HEK293 (cell line): Measurements from ENCODE around the gene KRT81.

Experiments
- CTCF ChIA-PET: fragments of 350-600 bp; formaldehyde crosslinking; extraction: SDS; loops from one replicate; lab custom pipeline; 2021; ENCODE audit warnings: antibody characterized with exemption; lab: Yijun Ruan, JAX
- POLR2A ChIA-PET: fragments of 300-600 bp; formaldehyde crosslinking; extraction: SDS; loops from one replicate; lab custom pipeline; 2020; ENCODE audit warnings: antibody characterized with exemption, inconsistent platforms; lab: Yijun Ruan, JAX
- H3K27ac ChIP-seq: fragments of 200-500 bp; sonication (Bioruptor generic); 2 replicates; pipeline ENCODE4 v1.5.1; 2014; ENCODE audit warnings: low read depth, low read length, control low read depth, inconsistent platforms; ENCODE audit errors: extremely low read depth
- H3K36me3 ChIP-seq, 2 experiments: fragments of 200-500 bp in 1 of 2; sonication (Bioruptor generic) in 1 of 2; 1 replicate in 1 of 2; 2 replicates in 1 of 2; pipeline ENCODE4 v1.5.1; 2014 to 2017; ENCODE audit warnings: inconsistent platforms in 2 of 2, low read length in 2 of 2; ENCODE audit not compliant: control insufficient read depth in 2 of 2, insufficient read depth in 1 of 2
- H3K4me1 ChIP-seq: fragments of 200-500 bp; sonication (Bioruptor generic); 2 replicates; pipeline ENCODE4 v1.5.1; 2014; ENCODE audit warnings: mild to moderate bottlenecking, low read length, inconsistent platforms; ENCODE audit not compliant: control insufficient read depth, insufficient read depth
- H3K4me3 ChIP-seq: 2 replicates; pipeline ENCODE4 v1.5.1; 2011; ENCODE audit warnings: low read depth, mild to moderate bottlenecking, control low read depth, low read length, moderate library complexity
- H3K9me3 ChIP-seq: fragments of 200-500 bp; sonication (Bioruptor generic); 2 replicates; pipeline ENCODE4 v1.5.1; 2014; ENCODE audit warnings: low read depth, low read length, inconsistent platforms; ENCODE audit not compliant: control insufficient read depth, insufficient read depth
- EGR2 ChIP-seq: fragments of 450-650 bp; formaldehyde crosslinking; IDR thresholded peaks from 2 replicates; pipeline ENCODE4 v1.5.1; 2016; ENCODE audit warnings: low read depth, missing biosample characterization, missing genetic modification characterization
- GFI1B ChIP-seq: fragments of 450-650 bp; formaldehyde crosslinking; IDR thresholded peaks from 2 replicates; pipeline ENCODE4 v1.5.1; 2016; ENCODE audit warnings: missing biosample characterization, missing genetic modification characterization
- HOXD13 ChIP-seq: sonication (generic); formaldehyde crosslinking; IDR thresholded peaks from 2 replicates; pipeline ENCODE4 v1.8.0; 2022; ENCODE audit warnings: missing genetic modification reagents, borderline replicate concordance
- KLF8 ChIP-seq: fragments of 450-650 bp; formaldehyde crosslinking; IDR thresholded peaks from 2 replicates; pipeline ENCODE4 v1.5.1; 2016; ENCODE audit warnings: missing biosample characterization, missing genetic modification characterization
- ZBTB21 ChIP-seq: fragments of 450-650 bp; formaldehyde crosslinking; IDR thresholded peaks from 2 replicates; pipeline ENCODE4 v1.5.1; 2017; ENCODE audit warnings: missing biosample characterization, missing genetic modification characterization
- ZNF16 ChIP-seq: fragments of 450-650 bp; formaldehyde crosslinking; IDR thresholded peaks from 2 replicates; pipeline ENCODE4 v1.5.1; 2016; ENCODE audit warnings: low read depth, missing biosample characterization, missing genetic modification characterization
- ZNF169 ChIP-seq: fragments of 450-650 bp; formaldehyde crosslinking; IDR thresholded peaks from 2 replicates; pipeline ENCODE4 v1.5.1; 2016; ENCODE audit warnings: missing biosample characterization, missing genetic modification characterization
- ZNF202 ChIP-seq: fragments of 450-650 bp; formaldehyde crosslinking; IDR thresholded peaks from 2 replicates; pipeline ENCODE4 v1.5.1; 2016; ENCODE audit warnings: missing biosample characterization, missing genetic modification characterization, borderline replicate concordance
- ZNF221 ChIP-seq: fragments of 450-650 bp; formaldehyde crosslinking; IDR thresholded peaks from 2 replicates; pipeline ENCODE4 v1.5.1; 2017; ENCODE audit warnings: missing biosample characterization, missing genetic modification characterization, borderline replicate concordance
- ZNF501 ChIP-seq: fragments of 450-650 bp; formaldehyde crosslinking; IDR thresholded peaks from 2 replicates; pipeline ENCODE4 v1.5.1; 2016; ENCODE audit warnings: missing biosample characterization, missing genetic modification characterization
- ZNF629 ChIP-seq: fragments of 450-650 bp; formaldehyde crosslinking; IDR thresholded peaks from 2 replicates; pipeline ENCODE4 v1.5.1; 2017; ENCODE audit warnings: missing biosample characterization, missing genetic modification characterization
- ZNF677 ChIP-seq: fragments of 450-650 bp; IDR thresholded peaks from 2 replicates; pipeline ENCODE4 v1.5.0; 2018; ENCODE audit warnings: missing biosample characterization, mild to moderate bottlenecking, missing genetic modification characterization, moderate library complexity
- ZNF768 ChIP-seq: fragments of 450-650 bp; formaldehyde crosslinking; IDR thresholded peaks from 2 replicates; pipeline ENCODE4 v1.5.1; 2018; ENCODE audit warnings: missing biosample characterization, mild to moderate bottlenecking, missing genetic modification characterization
- ZNF837 ChIP-seq: fragments of 450-650 bp; formaldehyde crosslinking; IDR thresholded peaks from 2 replicates; pipeline ENCODE4 v1.5.1; 2016; ENCODE audit warnings: missing biosample characterization, missing genetic modification characterization
- TF ChIP-seq, protein P1 (sequence below): fragments of 450-650 bp; formaldehyde crosslinking; optimal IDR thresholded peaks from 2 replicates; pipeline ENCODE3; 2016; ENCODE audit warnings: missing biosample characterization, mild to moderate bottlenecking, missing genetic modification characterization
- TF ChIP-seq, protein P2 (sequence below): fragments of 450-650 bp; formaldehyde crosslinking; IDR thresholded peaks from 2 replicates; pipeline ENCODE4 v1.5.1; 2016; ENCODE audit warnings: missing biosample characterization, missing genetic modification characterization
- TF ChIP-seq, protein P3 (sequence below): fragments of 450-650 bp; formaldehyde crosslinking; IDR thresholded peaks from 2 replicates; pipeline ENCODE4 v1.5.0; 2017; ENCODE audit warnings: missing biosample characterization, missing genetic modification characterization, borderline replicate concordance
- TF ChIP-seq, protein P4 (sequence below): fragments of 450-650 bp; formaldehyde crosslinking; IDR thresholded peaks from 2 replicates; pipeline ENCODE4 v1.5.1; 2016; ENCODE audit warnings: missing biosample characterization, missing genetic modification characterization
- TF ChIP-seq, protein P5 (sequence below): fragments of 450-650 bp; formaldehyde crosslinking; IDR thresholded peaks from 2 replicates; pipeline ENCODE4 v1.5.1; 2016; ENCODE audit warnings: missing biosample characterization, missing genetic modification characterization, borderline replicate concordance
- TF ChIP-seq, protein P6 (sequence below): fragments of 450-650 bp; formaldehyde crosslinking; conservative IDR thresholded peaks from 2 replicates; pipeline ENCODE4 v1.5.1; 2016; ENCODE audit warnings: low read depth, missing biosample characterization, missing genetic modification characterization

KRT81 gene

DNA sequence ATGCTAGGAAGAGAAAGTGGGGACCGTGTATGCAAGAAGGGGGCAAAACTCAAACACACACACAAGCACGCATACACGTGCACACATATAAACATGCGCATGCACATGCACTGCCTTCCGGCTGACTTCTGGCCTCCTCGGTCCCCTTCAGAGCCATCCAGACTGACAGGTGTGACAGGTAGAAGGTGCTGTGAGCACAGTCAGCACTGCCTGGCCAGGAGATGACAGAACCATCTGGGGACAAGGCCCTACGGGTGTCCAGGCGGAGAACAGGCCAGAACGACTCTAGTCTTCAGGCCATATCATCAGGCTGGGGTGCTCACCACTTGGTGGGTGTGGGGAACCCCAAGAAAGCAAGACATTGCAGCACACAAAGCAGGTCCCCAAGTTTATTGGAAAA is 22.6 kb upstream of the KRT81 start (continued):
- TF ChIP-seq, protein P1, sequence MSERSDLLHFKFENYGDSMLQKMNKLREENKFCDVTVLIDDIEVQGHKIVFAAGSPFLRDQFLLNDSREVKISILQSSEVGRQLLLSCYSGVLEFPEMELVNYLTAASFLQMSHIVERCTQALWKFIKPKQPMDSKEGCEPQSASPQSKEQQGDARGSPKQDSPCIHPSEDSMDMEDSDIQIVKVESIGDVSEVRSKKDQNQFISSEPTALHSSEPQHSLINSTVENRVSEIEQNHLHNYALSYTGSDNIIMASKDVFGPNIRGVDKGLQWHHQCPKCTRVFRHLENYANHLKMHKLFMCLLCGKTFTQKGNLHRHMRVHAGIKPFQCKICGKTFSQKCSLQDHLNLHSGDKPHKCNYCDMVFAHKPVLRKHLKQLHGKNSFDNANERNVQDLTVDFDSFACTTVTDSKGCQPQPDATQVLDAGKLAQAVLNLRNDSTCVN (tag by site-specific recombination), result no peak
- TF ChIP-seq, protein P2, sequence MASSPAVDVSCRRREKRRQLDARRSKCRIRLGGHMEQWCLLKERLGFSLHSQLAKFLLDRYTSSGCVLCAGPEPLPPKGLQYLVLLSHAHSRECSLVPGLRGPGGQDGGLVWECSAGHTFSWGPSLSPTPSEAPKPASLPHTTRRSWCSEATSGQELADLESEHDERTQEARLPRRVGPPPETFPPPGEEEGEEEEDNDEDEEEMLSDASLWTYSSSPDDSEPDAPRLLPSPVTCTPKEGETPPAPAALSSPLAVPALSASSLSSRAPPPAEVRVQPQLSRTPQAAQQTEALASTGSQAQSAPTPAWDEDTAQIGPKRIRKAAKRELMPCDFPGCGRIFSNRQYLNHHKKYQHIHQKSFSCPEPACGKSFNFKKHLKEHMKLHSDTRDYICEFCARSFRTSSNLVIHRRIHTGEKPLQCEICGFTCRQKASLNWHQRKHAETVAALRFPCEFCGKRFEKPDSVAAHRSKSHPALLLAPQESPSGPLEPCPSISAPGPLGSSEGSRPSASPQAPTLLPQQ, result no peak
- TF ChIP-seq ZNF202 (tag by site-specific recombination) (no peak), ZNF629 (tag by site-specific recombination) (no peak), ZNF677 (tag by site-specific recombination) (no peak), ZNF221 (no peak)
- TF ChIP-seq, protein P3, sequence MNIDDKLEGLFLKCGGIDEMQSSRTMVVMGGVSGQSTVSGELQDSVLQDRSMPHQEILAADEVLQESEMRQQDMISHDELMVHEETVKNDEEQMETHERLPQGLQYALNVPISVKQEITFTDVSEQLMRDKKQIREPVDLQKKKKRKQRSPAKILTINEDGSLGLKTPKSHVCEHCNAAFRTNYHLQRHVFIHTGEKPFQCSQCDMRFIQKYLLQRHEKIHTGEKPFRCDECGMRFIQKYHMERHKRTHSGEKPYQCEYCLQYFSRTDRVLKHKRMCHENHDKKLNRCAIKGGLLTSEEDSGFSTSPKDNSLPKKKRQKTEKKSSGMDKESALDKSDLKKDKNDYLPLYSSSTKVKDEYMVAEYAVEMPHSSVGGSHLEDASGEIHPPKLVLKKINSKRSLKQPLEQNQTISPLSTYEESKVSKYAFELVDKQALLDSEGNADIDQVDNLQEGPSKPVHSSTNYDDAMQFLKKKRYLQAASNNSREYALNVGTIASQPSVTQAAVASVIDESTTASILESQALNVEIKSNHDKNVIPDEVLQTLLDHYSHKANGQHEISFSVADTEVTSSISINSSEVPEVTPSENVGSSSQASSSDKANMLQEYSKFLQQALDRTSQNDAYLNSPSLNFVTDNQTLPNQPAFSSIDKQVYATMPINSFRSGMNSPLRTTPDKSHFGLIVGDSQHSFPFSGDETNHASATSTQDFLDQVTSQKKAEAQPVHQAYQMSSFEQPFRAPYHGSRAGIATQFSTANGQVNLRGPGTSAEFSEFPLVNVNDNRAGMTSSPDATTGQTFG (tag by site-specific recombination), result no peak

DNA sequence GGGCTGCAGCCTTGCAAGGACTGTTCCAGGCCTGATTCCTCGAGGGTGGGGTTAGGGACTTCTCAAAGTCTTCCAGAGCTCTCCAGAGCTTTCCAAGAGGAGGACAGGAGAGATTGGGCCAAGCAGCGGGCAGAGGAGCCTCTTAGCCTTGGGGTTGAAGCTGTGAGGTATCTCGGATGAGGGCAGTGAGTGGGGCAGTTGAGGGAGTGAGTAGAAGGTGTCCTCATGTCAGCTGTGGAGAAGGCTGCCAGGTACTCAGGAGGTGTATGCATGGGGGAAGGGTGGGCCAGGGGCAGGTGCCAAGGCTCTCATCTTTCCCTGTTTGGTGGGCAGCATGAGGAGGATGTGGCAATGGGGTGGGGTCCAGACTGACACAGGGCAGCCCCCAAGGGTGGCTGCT is 22.1 kb upstream of the KRT81 start:
- POLR2A ChIA-PET, result interaction anchor here (0.5 kb wide), 1 partner anchor 19 kb away, joined by 6 read pairs; no protein-coding TSS in a partner anchor
- H3K36me3 ChIP-seq, result no peaks in the 10 kb centered on the region
- H3K4me3 ChIP-seq, result no peak overlapping the region
- TF ChIP-seq ZBTB21 (tag by site-specific recombination), result no peak
- TF ChIP-seq, protein P4, sequence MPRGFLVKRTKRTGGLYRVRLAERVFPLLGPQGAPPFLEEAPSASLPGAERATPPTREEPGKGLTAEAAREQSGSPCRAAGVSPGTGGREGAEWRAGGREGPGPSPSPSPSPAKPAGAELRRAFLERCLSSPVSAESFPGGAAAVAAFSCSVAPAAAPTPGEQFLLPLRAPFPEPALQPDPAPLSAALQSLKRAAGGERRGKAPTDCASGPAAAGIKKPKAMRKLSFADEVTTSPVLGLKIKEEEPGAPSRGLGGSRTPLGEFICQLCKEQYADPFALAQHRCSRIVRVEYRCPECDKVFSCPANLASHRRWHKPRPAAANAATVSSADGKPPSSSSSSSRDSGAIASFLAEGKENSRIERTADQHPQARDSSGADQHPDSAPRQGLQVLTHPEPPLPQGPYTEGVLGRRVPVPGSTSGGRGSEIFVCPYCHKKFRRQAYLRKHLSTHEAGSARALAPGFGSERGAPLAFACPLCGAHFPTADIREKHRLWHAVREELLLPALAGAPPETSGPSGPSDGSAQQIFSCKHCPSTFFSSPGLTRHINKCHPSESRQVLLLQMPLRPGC, result no peak
- TF ChIP-seq HOXD13, result no peak
- TF ChIP-seq, all 188 proteins: peak for 0
- Histone ChIP-seq H3K9me3 (no peaks in the 10 kb centered on the region), H3K4me1 (no peaks in the 10 kb centered on the region), H3K27ac (no peak overlapping the region)
- CTCF ChIA-PET, result interaction anchor here (0.5 to 5.1 kb wide), 5 partner anchors 14 to 590 kb away, joined by 3 to 41 read pairs (median 4); no protein-coding TSS in a partner anchor

DNA sequence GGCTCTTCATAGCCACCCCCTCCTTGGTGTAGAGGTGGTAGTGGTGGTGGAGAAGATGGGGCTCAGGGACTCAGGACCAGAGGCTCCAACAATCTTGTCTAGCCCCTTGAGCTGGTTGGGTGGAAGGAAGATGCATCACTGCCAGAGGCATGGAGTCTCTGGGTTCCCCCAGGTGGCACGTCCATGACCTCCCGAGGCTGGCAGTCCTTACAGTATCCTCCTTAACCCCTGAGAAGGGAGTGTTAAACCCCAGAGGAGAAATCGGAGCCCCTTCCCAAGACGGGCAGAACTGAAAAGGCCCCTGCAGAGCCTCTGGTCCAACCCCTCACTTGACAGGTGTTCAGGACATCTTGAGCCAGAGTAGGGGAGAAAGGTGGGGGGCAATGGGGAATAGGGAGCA is 20.8 kb upstream of the KRT81 start:
- Histone ChIP-seq H3K4me1 (no peaks in the 10 kb centered on the region), H3K4me3 (no peak overlapping the region), H3K36me3 (no peaks in the 10 kb centered on the region), H3K27ac (no peak overlapping the region), H3K9me3 (no peaks in the 10 kb centered on the region)
- ChIA-PET POLR2A (no interaction called here), CTCF (interaction anchor here (0.6 to 5.1 kb wide), 10 partner anchors 16 to 568 kb away, joined by 3 to 41 read pairs (median 6); no protein-coding TSS in a partner anchor)
- no peak for TF ChIP-seq ZNF768 (tag by site-specific recombination)
- no peak for TF ChIP-seq ZNF169 (tag by site-specific recombination)
- TF ChIP-seq KLF8 (tag by site-specific recombination), result no peak
- TF ChIP-seq ZNF16 (tag by site-specific recombination), result no peak
- TF ChIP-seq, protein P5, sequence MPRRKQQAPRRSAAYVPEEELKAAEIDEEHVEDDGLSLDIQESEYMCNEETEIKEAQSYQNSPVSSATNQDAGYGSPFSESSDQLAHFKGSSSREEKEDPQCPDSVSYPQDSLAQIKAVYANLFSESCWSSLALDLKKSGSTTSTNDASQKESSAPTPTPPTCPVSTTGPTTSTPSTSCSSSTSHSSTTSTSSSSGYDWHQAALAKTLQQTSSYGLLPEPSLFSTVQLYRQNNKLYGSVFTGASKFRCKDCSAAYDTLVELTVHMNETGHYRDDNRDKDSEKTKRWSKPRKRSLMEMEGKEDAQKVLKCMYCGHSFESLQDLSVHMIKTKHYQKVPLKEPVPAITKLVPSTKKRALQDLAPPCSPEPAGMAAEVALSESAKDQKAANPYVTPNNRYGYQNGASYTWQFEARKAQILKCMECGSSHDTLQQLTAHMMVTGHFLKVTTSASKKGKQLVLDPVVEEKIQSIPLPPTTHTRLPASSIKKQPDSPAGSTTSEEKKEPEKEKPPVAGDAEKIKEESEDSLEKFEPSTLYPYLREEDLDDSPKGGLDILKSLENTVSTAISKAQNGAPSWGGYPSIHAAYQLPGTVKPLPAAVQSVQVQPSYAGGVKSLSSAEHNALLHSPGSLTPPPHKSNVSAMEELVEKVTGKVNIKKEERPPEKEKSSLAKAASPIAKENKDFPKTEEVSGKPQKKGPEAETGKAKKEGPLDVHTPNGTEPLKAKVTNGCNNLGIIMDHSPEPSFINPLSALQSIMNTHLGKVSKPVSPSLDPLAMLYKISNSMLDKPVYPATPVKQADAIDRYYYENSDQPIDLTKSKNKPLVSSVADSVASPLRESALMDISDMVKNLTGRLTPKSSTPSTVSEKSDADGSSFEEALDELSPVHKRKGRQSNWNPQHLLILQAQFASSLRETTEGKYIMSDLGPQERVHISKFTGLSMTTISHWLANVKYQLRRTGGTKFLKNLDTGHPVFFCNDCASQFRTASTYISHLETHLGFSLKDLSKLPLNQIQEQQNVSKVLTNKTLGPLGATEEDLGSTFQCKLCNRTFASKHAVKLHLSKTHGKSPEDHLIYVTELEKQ (tag by site-specific recombination), result no peak
- no peak for TF ChIP-seq ZNF501 (tag by site-specific recombination)
- no peak for TF ChIP-seq GFI1B (tag by site-specific recombination)
- no peak for TF ChIP-seq ZNF837
- TF ChIP-seq EGR2 (tag by site-specific recombination), result no peak
- TF ChIP-seq, protein P6, sequence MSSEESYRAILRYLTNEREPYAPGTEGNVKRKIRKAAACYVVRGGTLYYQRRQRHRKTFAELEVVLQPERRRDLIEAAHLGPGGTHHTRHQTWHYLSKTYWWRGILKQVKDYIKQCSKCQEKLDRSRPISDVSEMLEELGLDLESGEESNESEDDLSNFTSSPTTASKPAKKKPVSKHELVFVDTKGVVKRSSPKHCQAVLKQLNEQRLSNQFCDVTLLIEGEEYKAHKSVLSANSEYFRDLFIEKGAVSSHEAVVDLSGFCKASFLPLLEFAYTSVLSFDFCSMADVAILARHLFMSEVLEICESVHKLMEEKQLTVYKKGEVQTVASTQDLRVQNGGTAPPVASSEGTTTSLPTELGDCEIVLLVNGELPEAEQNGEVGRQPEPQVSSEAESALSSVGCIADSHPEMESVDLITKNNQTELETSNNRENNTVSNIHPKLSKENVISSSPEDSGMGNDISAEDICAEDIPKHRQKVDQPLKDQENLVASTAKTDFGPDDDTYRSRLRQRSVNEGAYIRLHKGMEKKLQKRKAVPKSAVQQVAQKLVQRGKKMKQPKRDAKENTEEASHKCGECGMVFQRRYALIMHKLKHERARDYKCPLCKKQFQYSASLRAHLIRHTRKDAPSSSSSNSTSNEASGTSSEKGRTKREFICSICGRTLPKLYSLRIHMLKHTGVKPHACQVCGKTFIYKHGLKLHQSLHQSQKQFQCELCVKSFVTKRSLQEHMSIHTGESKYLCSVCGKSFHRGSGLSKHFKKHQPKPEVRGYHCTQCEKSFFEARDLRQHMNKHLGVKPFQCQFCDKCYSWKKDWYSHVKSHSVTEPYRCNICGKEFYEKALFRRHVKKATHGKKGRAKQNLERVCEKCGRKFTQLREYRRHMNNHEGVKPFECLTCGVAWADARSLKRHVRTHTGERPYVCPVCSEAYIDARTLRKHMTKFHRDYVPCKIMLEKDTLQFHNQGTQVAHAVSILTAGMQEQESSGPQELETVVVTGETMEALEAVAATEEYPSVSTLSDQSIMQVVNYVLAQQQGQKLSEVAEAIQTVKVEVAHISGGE (tag by site-specific recombination), result no peak
